ENCODE data around the gene PAX8. TPM values are rescaled to one million over a fixed set of nuclear protein-coding genes. Genes with fewer than 3 reads are reported as not detected.

The PAX8 gene
- total RNA-seq, 1 donor from 2014 or later, result 118 TPM

DNA sequence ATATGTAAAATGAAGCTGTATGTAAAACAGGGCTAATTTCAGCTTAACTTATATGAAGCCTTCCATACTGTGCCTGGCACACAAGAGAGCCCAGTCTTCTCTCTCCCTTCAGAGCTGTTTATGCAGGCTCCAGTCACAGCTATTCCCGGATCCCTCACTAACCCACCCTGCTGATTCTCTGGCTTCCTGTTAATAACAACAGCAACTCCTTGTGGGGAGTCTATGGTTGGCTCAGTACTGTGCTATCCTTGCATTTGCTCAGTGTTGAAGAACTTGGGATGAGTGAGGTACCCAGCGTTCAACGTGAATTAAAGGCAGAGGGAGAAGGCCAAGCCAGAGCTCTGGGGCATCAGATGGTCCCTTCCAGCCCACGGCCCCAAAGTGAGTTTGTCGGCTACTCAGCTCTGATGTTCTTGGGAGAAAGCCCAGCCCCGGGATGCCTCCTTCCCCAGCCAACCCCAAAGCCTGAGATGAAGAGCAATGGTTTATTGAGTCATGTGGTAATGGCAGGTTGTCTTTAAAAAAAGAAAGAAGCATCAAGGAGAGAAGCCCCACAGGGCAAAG, 61.7 kb downstream of the PAX8 start:
- Histone ChIP-seq H3K27me3 (ENCODE audit: control insufficient read depth, insufficient read depth, low read length) (no peaks in the 10 kb centered on the region), H3K36me3 (ENCODE audit: control insufficient read depth, insufficient read depth, low read length) (peaks cover 3% of the 10 kb centered on the region), H3K4me3 (ENCODE audit: low read depth, low read length) (no peak overlapping the region)
- TF ChIP-seq CTCF (IDR thresholded peaks at IDR 0.05; ENCODE audit: insufficient read depth, low read length, poor library complexity, severe bottlenecking), result no peak
- no peak for DNase-seq (ENCODE audit: low read depth)

- no peaks in the 10 kb centered on the region for H3K27me3 ChIP-seq (ENCODE audit: control insufficient read depth, insufficient read depth, low read length)
- no peak for TF ChIP-seq CTCF (IDR thresholded peaks at IDR 0.05; ENCODE audit: insufficient read depth, low read length, poor library complexity, severe bottlenecking)
- no peak overlapping the region for H3K4me3 ChIP-seq (ENCODE audit: low read depth, low read length)
- H3K36me3 ChIP-seq (ENCODE audit: control insufficient read depth, insufficient read depth, low read length), result peaks cover 3% of the 10 kb centered on the region
- DNase-seq (ENCODE audit: low read depth), result no peak
These were observed 62.4 kb downstream of the PAX8 start for GRCh38 chr2:113216321-113216720.

DNA sequence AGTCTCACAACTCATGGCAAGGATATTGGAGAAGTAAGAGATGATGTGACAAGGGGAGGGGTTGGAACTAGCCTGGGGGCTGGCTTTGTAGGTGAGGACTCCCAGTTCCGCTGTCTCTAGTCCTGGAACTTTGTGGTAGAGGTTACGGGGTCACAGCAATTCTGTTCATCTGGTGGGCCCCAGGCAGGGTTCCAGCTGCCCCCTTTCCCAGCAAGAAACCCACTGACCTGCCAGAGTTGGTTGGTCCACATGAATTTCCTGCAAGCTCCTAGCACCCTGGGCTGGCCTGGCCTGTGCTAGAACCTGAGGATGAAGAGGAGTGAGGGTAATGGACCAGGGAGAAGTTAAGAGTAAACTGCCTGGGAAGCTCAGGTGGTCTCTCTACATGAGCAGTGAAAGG, 63.7 kb downstream of the PAX8 start:
- DNase-seq (ENCODE audit: low read depth), result no peak
- Histone ChIP-seq H3K27me3 (ENCODE audit: control insufficient read depth, insufficient read depth, low read length) (no peaks in the 10 kb centered on the region), H3K4me3 (ENCODE audit: low read depth, low read length) (no peak overlapping the region), H3K36me3 (ENCODE audit: control insufficient read depth, insufficient read depth, low read length) (peaks cover 1% of the 10 kb centered on the region)
- TF ChIP-seq CTCF (IDR thresholded peaks at IDR 0.05; ENCODE audit: insufficient read depth, low read length, poor library complexity, severe bottlenecking), result no peak

DNA sequence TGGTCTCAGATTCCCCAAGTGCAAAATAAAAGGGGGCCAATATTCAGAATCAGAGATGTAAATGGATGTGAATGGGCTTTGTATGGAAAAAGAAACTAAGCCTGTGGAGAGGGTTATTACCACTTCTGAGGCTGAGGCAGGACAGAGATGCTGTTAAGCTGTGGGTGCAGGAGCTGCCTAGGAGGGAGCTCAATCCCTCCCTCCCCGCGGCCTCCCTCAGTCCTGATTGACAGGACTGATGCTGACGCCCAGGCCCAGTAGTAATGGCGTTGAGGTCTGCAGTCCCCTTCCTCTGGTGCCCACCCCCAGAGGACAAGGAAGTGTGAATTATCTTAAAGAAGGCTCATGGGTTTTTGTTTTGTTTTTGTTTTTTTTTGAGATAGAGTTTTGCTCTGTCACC, 64.6 kb downstream of the PAX8 start:
- H3K27me3 ChIP-seq (ENCODE audit: control insufficient read depth, insufficient read depth, low read length), result no peaks in the 10 kb centered on the region
- TF ChIP-seq CTCF (IDR thresholded peaks at IDR 0.05; ENCODE audit: insufficient read depth, low read length, poor library complexity, severe bottlenecking), result no peak
- peaks cover 1% of the 10 kb centered on the region for H3K36me3 ChIP-seq (ENCODE audit: control insufficient read depth, insufficient read depth, low read length)
- DNase-seq (ENCODE audit: low read depth), result no peak
- H3K4me3 ChIP-seq (ENCODE audit: low read depth, low read length), result no peak overlapping the region

GRCh38 chr2:113213061-113213930, 65.4 kb downstream of the PAX8 start:
- no peak overlapping the region for H3K4me3 ChIP-seq (ENCODE audit: low read depth, low read length)
- peaks cover 1% of the 10 kb centered on the region for H3K36me3 ChIP-seq (ENCODE audit: control insufficient read depth, insufficient read depth, low read length)
- no peak for DNase-seq (ENCODE audit: low read depth)
- no peaks in the 10 kb centered on the region for H3K27me3 ChIP-seq (ENCODE audit: control insufficient read depth, insufficient read depth, low read length)
- no peak for TF ChIP-seq CTCF (IDR thresholded peaks at IDR 0.05; ENCODE audit: insufficient read depth, low read length, poor library complexity, severe bottlenecking)

Data from kidney epithelial cell (primary cell).